ENCODE data around the gene GJC2.

GRCh38 chr1:228172591-228173527 lies 23.1 kb downstream of the GJC2 start:
- TF ChIP-seq CTCF (IDR thresholded peaks at IDR 0.05; ENCODE audit: insufficient read depth, low read depth, low read length) (no peak), EZH2 (IDR thresholded peaks at IDR 0.05; ENCODE audit: insufficient read depth, low read length) (no peak)
